Stimulated activated CD4-positive, alpha-beta T cell treated with anti-CD3 and anti-CD28 coated beads, Interleukin-15, amount 100 ng/mL, for 1 hour (primary cell): ENCODE data around the gene ATG4D.
"Not testable (repeated sequence)": the region's sequence is repeated elsewhere in the genome, so short reads cannot be mapped to it uniquely, and the experiment has no call there.

ENCODE experiments used
- DNase-seq, 2 donors: peaks; one replicate each; pipeline ENCODE4 v3.0.0-alpha.2; 2020; ENCODE audit warnings: low read depth in 1 of 2, low spot score in 1 of 2

Gene ATG4D

DNA sequence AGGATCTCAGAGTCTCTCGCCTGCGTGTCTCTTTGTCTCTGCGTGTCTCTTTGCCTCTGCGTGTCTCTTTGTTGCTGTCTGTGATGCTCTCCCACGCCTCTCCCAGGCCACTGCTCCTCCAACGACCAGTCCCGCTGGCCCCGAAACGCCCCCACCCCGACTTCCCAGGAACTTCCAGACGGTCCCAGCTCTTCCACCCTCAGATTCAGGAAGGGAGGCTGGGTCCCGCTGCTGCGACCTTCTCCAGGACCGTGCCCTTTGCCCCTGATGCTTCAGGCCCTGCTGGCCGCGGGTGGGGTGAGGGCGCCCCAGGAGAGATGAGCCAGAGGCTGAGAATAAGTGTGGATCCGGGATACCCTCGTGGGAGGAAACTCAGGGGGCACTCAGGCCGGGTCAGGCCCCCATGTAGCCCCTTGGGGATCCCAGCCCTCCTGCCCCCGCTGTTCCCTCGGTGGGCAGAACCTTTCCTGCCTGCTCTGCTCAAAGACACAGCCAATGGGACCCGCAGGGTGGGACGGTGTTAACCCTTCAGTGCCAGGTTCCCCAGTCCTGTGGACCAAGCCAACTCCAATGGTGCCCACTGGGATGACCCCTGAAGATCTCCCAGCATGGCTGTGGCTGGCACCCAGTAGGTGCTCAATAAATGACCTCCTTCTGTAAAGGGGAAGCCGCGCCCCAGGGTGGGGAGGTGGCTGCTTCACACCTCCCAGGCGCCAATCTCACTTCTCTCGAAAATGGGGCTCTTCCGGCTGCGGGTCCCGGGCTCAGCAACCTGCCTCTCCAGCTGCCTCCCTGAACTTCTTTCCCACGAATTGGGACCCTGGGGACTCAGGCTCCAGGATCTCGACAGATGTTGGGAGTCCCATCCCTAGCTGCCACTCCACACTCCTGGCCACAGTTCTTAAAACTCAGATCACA, 25.0 kb upstream of the ATG4D start:
- DNase-seq: no peak

DNA sequence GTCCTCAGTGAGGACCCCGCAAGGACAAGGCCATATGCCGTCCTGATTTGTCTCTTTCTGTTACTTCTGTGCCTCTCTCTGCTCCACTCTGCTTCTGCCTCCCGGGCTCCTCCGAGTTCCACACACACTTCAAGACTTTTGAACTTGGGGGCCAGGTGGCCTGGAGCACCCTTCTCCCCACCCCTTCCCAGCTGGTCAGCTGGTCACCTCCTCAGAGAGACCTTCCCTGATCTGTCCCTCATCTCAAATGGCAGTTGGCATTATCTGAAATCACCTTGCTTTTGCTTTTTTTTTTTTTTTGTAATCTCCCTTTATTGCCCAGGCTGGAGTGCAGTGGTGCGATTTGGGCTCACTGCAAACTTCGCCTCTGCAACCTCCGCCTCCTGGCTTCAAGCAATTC, 24.3 kb upstream of the ATG4D start:
- no peak for DNase-seq

DNA sequence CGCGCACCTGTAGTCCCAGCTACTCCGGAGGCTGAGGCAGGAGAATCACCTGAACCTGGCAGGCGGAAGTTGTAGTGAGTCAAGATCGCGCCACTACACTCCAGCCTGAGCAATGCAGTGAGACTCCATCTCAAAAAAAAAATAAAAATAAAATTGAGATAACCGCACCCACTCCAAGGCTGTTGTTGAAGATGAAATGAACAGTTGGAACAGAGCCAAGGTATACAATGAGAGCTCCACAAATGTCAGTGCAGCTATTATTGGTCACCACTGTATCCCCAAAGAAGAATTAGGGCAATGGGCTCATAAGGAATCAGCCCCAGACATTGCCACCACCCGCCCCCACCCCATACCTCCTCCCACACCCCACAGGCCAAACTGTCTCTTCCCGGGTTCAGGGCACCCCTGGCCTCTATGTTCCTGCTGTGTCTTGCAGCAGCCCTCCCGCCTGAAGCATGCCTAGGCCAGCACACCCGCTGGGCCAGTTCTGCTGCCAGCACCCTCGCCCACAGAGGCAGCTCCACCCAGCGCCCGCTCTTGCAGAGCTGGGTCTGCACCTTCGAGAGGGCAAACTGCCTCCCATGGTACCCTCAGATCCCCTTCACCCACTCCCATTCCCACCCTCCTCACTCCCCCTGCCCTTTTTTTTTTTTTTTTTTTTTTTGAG, 22.9 kb upstream of the ATG4D start:
- DNase-seq: no peak

DNA sequence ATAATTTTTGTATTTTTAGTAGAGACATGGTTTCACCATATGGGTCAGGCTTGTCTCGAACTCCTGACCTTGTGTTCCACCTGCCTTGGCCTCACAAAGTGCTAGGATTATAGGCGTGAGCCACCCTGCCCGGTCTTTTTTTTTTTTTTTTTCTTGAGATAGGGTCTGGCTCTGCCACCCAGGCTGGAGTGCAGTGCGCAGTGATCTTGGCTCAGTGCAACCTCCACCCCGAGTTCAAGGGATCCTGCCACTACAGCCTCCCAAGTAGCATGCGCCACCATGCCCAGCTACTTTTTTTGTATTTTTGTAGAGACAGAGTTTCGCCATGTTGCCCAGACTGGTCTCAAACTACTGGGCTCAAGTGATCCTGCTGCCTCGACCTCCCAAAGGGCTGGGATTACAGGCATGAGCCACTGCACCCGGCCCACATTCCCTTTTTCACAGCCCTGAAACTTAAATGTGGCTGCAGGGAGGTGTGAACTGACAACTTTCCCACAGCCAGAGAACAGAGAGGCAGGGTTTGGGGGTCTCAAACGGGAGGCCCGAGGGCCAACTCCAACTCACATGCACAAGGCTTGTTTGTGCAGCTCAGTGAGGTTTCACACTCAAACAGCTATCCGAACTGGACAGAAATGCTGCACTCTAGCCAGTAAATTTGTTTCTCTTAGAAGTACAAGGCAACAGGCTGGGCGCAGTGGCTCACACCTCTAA, 22.1 kb upstream of the ATG4D start:
- DNase-seq: no peak

DNA sequence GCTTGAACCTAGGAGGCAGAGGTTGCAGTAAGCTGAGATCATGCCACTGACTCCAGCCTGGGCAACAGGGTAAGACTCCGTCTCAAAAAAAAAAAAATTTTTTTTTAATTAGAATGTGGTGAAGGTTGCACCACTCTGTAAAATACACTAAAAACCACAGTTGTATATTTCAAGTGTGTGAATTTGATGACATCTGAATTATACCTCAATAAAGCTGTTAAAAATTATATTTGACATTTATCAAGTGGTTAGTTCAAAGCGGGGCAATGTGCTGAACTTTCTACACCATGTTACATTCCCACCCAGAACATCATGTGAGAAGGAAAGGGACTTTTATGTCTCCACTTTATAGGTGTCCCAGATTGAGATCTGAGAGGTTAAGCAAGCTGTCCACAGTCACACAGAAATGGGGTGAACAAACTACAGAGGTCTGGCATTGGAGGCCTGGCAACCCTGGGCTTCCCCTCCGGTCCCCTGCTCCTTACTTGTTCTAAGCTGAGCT, 20.5 kb upstream of the ATG4D start:
- DNase-seq: no peak

DNA sequence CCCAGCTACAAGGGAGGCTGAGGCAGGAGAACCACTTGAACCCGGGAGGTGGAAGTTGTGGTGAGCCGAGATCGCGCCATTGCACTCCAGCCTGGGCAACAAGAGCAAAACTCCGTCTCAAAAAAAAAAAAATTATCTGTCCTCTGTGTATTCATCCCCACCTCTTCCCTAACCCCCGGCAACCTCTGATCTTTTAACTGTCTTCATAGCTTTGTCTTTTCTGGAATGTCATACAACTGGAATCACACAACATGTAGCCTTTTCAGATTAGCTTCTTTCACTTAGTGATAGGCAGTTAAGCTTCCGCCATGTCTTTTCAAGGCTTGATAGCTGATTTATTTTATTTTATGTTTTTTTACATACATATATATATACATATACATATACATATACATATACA, 18.1 kb upstream of the ATG4D start:
- no peak for DNase-seq

DNA sequence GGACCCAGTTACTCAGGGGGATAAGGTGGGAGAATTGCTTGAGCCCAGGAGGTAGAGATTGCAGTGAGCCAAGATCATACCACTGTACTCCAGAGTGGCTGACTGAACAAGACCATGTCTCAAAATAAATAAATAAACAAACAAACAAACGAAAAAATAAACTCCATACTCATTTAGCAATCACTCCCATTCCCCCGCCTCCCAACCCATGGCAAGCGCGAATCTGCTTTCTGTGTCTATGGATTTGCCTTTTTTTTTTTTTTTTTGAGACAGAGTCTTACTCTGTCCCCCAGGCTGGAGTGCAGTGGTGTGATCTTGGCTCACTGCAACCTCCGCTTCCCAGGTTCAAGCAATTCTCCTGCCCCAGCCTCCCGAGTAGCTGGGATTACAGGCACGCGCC, 16.8 kb upstream of the ATG4D start:
- not testable (repeated sequence) for DNase-seq

DNA sequence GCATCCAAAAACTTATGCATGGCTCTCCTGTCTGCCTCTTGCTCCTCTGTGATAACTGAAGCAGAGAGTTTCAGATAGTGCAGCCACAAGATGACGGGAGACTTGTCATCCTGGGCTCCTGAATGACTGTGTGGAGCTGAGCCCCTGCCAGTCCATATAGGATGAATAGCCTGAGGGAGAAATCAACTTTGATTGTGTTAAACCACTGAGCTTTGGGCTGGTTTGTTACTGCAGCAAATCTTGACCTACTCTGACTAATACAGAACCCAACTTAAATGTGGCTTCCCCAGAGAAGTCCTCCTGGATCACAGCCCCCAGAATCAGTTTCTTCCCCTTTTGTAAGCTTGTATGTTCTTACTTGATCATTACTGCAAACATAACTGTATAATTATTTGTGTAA, 11.2 kb upstream of the ATG4D start:
- no peak for DNase-seq

DNA sequence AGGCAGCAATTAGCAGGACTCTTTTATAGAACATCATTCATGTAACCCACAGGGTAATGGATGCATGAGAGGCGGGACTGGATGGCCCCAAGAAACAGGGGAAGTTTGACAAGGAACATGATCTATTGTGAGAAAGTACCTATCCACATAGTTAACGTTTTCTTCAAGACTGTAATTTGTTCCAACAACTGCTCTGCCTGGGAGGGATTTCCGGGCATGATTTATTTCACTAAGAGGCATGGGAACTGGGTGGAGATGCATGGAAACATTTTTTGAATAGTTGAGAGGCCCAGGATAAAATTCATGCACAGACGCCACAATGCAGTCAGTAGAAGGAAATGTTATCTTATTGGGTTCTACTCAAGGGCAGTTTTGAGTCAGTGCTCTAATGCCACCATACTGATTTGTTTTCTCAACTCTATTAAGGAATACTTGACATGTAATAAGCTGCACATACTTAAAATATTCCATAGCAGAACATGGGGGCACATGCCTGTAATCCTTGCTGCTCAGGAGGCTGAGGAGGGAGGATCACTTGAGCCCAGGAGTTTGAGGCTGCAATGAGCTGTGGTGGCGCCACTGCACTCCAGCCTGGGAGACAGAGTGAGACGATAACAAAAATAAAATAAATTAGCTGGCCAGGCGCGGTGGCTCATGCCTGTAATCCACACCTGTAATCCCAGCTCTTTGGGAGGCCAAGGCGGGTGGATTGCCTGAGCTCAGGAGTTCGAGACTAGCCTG, 9.9 kb upstream of the ATG4D start:
- no peak for DNase-seq

DNA sequence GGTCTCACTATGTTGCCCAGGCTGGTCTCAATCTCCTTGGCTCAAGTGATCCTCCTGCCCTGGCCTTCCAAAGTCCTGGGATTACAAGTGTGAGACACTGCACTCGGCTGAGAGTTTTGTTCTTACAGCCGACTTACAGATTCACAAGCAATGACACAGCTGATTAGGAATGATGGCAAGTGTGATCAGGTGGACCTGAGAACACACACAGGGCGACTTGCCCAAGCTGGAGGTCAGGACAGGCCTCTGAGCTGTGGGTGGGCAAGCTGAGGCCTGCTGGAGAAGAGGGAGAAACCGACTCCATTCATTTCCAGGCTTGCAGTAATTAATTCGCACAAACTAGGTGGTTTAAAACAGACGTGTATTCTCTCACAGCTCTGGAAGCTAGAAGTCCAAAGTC, 8.1 kb upstream of the ATG4D start:
- no peak for DNase-seq

DNA sequence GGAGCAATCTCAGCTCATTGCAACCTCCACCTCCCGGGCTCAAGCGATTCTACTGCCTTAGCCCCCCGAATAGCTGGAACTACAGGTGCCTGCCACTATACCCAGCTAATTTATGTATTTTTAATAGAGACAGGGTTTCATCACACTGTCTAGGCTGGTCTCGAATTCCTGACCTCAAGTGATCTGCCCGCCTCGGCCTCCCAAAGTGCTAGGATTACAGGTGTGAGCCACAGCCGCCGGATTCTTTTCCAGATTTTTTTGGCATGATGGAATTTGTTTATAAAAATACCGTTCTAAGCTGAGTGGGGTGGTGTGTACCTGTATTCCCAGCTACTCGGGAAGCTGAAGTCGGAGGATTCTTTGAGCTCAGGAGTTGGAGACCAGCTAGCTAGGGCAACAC, 6.0 kb upstream of the ATG4D start:
- no peak for DNase-seq

DNA sequence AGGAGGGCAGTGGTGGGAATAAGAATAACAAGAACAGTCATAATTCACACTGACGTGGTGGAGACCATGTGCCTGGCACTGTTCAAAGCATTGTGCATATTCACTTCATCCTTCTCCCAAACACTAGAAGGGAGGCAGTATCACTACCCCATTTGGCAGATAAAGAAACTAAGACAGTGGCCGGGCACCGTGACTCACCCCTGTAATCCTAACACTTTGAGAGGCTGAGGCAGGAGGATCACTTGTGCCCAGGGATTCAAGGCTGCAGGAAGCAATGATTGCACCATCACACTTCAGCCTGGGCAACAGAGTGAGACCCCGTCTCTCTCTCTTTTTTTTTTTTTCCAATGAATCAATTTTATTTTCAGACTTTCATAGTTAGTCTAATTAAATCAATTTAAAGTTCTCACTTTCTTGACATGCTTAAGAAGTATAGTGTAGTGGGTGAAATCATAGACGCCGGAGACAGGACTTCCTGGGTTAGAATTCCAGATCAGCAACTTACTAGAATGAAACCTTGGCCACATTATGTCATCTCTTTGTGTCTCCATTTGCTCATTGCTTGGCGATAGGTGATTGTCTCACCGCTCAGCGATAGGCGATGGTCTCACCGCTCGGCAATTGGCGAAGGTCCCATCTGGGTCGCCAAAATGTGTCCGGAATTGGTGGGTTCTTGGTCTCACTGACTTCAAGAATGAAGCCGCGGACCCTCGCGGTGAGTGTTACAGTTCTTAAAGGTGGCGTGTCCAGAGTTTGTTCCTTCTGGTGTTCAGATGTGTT, 5.3 kb upstream of the ATG4D start:
- DNase-seq: no peak

DNA sequence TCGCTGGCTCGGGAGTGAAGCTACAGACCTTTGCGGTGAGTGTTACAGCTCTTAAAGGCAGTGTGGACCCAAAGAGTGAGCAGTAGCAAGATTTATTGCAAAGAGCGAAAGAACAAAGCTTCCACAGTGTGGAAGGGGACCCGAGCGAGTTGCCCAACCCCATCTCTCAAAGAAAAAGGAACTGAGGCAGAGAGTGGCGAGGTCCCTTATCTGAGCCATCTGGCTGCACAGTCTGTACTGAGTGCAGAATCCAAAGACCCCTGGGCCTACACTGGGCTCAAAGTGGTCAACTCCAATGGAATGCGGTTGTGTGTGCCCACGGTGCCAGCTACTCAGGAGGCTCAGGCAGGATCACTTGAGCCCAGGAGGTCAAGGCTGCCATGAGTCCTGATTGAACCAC, 4.7 kb upstream of the ATG4D start:
- DNase-seq: not testable (repeated sequence)

DNA sequence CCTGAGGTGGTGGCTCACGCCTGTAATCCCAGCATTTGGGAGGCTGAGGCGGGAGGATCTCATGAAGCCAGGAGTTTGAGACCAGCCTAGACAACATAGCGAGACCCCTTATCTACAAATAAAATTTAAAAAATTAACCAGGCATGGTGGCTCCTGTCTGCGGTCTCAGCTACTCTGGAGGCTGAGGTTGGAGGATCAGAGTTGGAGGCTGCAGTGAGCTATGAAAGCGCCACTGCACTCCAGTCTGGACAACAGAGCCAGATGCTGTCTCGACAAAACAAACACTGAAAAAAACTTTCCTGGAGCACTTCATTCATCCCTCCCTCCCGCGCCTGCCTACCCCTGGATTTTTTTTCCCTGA, 665 bp upstream of the ATG4D start:
- no peak for DNase-seq

DNA sequence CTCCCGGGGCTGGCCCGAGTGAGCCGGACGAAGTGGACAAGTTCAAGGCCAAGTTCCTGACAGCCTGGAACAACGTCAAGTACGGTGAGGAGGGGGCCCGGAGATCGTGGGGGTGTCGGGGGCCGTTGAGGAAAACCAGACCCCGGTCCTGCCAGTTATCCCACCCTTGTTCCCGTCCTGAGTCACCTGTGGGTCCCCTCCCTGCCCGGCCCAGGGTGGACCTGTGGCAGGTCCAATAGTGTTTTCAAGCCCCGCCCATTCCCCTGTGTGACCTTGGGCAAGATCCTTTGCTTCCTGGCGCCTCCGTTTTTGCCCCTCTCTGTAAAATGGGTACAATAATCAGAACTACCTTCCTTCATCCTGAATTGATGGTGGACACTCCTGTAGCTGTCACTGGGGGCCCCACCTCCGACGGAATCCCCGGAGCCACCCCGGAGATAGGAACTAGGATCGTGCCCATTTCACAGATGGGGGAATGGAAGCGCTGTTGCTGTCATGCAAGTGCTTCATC, 593 bp downstream of the ATG4D start:
- no peak for DNase-seq

DNA sequence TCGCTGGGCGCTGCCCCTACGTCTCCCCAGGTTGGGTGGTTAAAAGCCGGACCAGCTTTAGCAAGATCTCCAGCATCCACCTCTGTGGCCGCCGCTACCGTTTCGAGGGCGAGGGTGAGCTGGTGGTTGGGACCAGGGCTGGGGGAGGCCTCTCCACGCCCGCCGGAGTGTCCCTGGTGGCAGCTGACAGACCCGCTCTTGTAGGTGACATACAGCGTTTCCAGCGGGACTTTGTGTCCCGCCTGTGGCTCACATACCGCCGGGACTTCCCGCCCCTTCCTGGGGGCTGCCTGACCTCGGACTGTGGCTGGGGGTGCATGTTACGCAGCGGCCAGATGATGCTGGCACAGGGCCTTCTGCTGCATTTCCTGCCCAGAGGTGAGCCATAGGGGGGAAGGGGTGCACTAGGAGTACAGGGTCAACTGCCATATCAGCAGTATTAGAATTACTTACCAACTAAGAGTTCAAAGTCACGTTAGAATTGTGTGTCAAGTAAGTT, 1.1 kb downstream of the ATG4D start:
- no peak for DNase-seq

DNA sequence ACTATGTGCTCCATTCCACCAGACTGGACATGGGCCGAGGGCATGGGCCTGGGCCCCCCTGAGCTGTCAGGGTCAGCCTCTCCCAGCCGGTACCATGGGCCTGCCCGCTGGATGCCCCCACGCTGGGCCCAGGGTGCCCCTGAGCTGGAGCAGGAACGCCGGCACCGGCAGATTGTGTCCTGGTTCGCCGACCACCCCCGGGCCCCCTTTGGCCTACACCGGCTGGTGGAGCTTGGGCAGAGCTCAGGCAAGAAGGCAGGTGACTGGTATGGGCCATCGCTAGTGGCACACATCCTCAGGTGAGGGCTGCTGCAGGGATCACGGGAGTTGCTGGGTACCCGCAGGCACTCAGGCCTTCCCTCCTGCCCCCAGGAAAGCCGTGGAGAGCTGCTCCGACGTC, 3.1 kb downstream of the ATG4D start:
- no peak for DNase-seq

DNA sequence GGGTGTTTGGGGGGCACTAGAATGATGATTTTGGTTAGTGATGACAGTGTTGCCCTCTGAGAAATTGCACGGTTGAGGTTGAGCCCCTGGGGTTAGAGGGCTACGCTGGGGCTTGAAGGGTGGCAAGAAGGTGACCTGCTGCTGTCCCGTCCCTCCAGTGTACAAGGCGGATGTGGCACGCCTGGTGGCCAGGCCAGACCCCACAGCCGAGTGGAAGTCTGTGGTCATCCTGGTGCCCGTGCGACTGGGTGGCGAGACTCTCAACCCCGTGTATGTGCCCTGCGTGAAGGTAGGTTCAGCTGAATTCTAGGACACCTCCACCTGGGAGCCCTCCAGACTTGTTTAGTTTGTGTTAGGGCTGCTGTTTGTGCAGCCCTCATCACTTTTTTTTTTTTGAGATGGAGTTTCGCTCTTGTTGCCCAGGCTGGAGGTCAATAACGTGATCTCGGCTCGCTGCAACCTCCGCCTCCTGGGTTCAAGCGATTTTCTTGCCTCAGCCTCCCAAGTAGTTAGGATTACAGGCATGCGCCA, 5.1 kb downstream of the ATG4D start:
- DNase-seq: no peak

DNA sequence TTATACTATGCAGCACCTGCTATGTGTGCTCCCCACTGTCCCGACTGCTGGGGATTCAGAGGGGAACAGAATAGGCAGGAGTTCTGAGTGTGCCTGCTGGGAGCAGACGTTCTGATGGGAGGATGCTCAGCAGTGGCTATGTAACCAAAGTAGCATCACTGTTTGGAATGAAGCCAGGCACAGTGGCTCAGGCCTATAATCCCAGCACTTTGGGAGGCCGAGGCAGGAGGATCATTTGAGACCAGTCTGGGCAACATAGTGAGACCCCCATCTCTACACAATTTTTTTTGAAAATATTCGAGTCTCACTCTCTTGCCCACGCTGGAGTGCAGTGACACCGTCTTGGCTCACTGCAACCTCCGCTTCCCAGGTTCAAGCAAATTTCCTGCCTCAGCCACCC, 6.0 kb downstream of the ATG4D start:
- no peak for DNase-seq

DNA sequence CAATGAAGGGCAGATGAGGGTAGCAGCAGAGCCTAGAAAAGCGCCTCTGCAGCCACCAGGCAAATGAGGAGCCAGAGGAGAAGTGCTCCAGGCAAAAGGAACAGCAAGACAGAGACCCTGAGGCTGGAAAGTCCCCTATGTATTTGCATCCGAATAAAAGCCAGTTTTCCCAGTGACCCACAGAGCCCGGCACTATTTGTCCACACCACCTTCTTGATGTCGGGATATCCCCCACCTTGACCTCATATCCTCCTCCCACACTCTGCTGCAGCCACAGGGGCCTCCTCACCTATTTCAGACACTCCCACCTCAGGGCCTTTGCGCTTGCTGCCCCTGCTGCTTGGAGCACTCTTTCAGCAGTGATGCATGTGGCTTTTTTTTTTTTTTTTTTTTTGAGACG, 6.6 kb downstream of the ATG4D start:
- DNase-seq: no peak
